DOHH2 (cell line): Measurements from ENCODE around the gene SNTA1.

ENCODE experiments used
- H3F3A ChIP-seq: fragments of 200-600 bp; sonication (generic), shearing (Covaris generic); 2 replicates; pipeline ENCODE4 v1.6.0; 2016; ENCODE audit warnings: antibody characterized with exemption, mild to moderate bottlenecking; ENCODE audit not compliant: control insufficient read depth, insufficient read depth
- H3K27ac ChIP-seq: fragments of 200-600 bp; sonication (generic); 2 replicates; pipeline ENCODE4 v1.5.1; 2014; ENCODE audit warnings: low read depth, mild to moderate bottlenecking, low read length, moderate library complexity
- H3K27me3 ChIP-seq: fragments of 200-600 bp; sonication (generic); 2 replicates; pipeline ENCODE4 v1.6.1; 2014; ENCODE audit warnings: mild to moderate bottlenecking, low read length, mixed read lengths; ENCODE audit not compliant: control insufficient read depth
- H3K36me3 ChIP-seq: fragments of 200-600 bp; sonication (generic); 2 replicates; pipeline ENCODE4 v1.6.1; 2014; ENCODE audit warnings: mild to moderate bottlenecking, low read length, moderate library complexity, mixed read lengths; ENCODE audit not compliant: control insufficient read depth
- H3K4me1 ChIP-seq: fragments of 200-600 bp; sonication (generic); 2 replicates; pipeline ENCODE4 v1.6.1; 2014; ENCODE audit warnings: mild to moderate bottlenecking, low read length, mixed read lengths; ENCODE audit not compliant: control insufficient read depth
- H3K4me2 ChIP-seq: fragments of 200-600 bp; sonication (generic); 2 replicates; pipeline ENCODE4 v1.6.0; 2014; ENCODE audit warnings: mild to moderate bottlenecking, low read length, moderate library complexity
- H3K4me3 ChIP-seq: fragments of 200-600 bp; sonication (generic); 2 replicates; pipeline ENCODE4 v1.5.1; 2014; ENCODE audit warnings: mild to moderate bottlenecking, low read length, mixed read lengths
- H3K79me2 ChIP-seq: fragments of 200-600 bp; sonication (generic); 2 replicates; pipeline ENCODE4 v1.6.1; 2014; ENCODE audit warnings: mild to moderate bottlenecking, low read length, mixed read lengths; ENCODE audit not compliant: control insufficient read depth
- H3K9me2 ChIP-seq: fragments of 200-600 bp; sonication (generic); replicated peaks from 2 replicates; pipeline ENCODE4 v1.6.1; 2014; ENCODE audit warnings: mild to moderate bottlenecking, low read length, mixed read lengths; ENCODE audit not compliant: control insufficient read depth
- H3K9me3 ChIP-seq: fragments of 200-600 bp; sonication (generic); 2 replicates; pipeline ENCODE4 v1.6.1; 2014; ENCODE audit warnings: antibody characterized with exemption, low read length, mixed read lengths; ENCODE audit not compliant: control insufficient read depth, insufficient read depth
- H4K20me1 ChIP-seq: fragments of 200-600 bp; sonication (generic); 2 replicates; pipeline ENCODE4 v1.6.0; 2014; ENCODE audit warnings: low read depth, mild to moderate bottlenecking, antibody characterized with exemption, low read length, moderate library complexity; ENCODE audit not compliant: control insufficient read depth, insufficient read depth
- CTCF ChIP-seq: fragments of 200-600 bp; sonication (generic); IDR thresholded peaks from one replicate; pipeline ENCODE4 v1.5.1; 2014; ENCODE audit warnings: antibody characterized with exemption, mild to moderate bottlenecking, low read depth, low read length; ENCODE audit not compliant: poor library complexity, severe bottlenecking
- EZH2phosphoT487 ChIP-seq: fragments of 200-600 bp; sonication (generic); IDR thresholded peaks from 2 replicates; pipeline ENCODE4 v1.6.1; 2017; ENCODE audit warnings: borderline replicate concordance, mild to moderate bottlenecking, antibody characterized with exemption, low read length, moderate library complexity, mixed read lengths

The SNTA1 gene

DNA sequence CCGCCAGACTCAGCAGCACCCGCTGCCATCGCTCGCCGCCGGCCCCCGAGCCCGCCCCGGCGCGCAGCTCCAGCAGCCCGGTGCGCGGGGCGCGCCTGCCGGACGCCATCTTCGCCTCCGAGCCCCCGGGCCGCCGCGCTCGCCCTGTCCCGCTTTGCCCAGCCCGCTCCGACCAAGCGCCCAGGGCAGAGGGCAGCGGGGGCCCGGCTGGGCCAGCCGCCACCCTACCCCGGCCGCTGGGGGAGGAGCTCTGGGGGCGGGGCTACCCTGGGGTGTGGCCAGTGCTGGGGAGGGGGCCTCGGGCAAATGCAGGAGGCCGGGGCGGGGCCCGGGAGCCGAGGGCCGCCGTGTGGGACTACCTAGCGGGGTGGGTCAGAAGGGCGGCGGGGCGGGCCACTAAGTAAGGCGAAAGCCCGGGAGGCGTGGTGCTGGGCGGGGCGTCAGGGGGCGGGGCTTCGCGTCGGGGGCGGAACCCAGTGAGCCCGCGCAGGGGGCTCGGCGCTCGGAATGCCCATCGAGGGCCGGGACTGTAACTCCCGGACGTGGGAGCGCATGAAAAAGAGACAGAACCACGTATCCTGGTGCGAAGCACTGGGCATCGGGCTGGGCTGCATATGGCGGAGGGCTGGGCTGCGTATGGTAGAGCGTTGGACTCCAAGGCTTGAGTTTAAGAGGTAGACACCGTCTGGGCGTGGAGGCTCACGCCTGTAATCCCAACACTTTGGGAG lies at the start of gene SNTA1:
SNTA1 (minus strand) TSS at position 252 of the 728 bp plus-strand sequence; CDS start at position 109, 143 bp downstream.
- peak within 1 kb of the TSS; percentile 96 for H3K27ac ChIP-seq
- no peak for TF ChIP-seq EZH2phosphoT487
- TF ChIP-seq CTCF: no peak

GRCh38 chr20:33490934-33491656 lies 47.5 kb upstream of the SNTA1 start:
- Histone ChIP-seq H3K4me3 (peak overlapping the region; percentile 87), H3K9me3 (no peaks in the 10 kb centered on the region), H4K20me1 (0 out of 2 replicates have a peak, but pooled peaks cover 3% of the 10 kb centered on the region), H3K79me2 (peaks cover 25% of the 10 kb centered on the region), H3F3A (no peaks in the 10 kb centered on the region; the same call in 1 of the 2 replicates), H3K36me3 (no peaks in the 10 kb centered on the region), H3K27me3 (no peaks in the 10 kb centered on the region), H3K4me1 (peaks cover 14% of the 10 kb centered on the region), H3K4me2 (peak overlapping the region; percentile 89), H3K27ac (peak overlapping the region; percentile 69; the same call in 1 of the 2 replicates), H3K9me2 (no peaks in the 10 kb centered on the region)
- TF ChIP-seq EZH2phosphoT487: no peak
- no peak for TF ChIP-seq CTCF

More for the DNA sequence above, at the start of gene SNTA1:
- Histone ChIP-seq H3K4me1 (peaks cover 73% of the 10 kb centered on the region), H3K4me2 (peak within 1 kb of the TSS; percentile 89), H3K36me3 (no peaks in the 10 kb centered on the region), H3K9me2 (no peaks in the 10 kb centered on the region), H3F3A (peaks cover 28% of the 10 kb centered on the region), H3K79me2 (peaks cover 15% of the 10 kb centered on the region), H3K9me3 (no peaks in the 10 kb centered on the region), H4K20me1 (no peaks in the 10 kb centered on the region), H3K27me3 (no peaks in the 10 kb centered on the region), H3K4me3 (peak within 1 kb of the TSS; percentile 77)

GRCh38 chr20:33490023-33490933 lies 46.7 kb upstream of the SNTA1 start, which contains the start of gene CBFA2T2:
TSS of gene CBFA2T2 (plus strand) at chr20:33490096. CDS start at chr20:33490268, 172 bp downstream.
- Histone ChIP-seq H3K9me2 (no peaks in the 10 kb centered on the region), H3K36me3 (no peaks in the 10 kb centered on the region), H3K4me1 (peaks cover 14% of the 10 kb centered on the region), H3K9me3 (no peaks in the 10 kb centered on the region), H3F3A (no peaks in the 10 kb centered on the region; the same call in 1 of the 2 replicates), H3K27me3 (no peaks in the 10 kb centered on the region), H3K27ac (peak within 1 kb of the TSS; percentile 69), H3K4me2 (peak within 1 kb of the TSS; percentile 89), H3K79me2 (peaks cover 25% of the 10 kb centered on the region), H4K20me1 (0 out of 2 replicates have a peak, but pooled peaks cover 3% of the 10 kb centered on the region), H3K4me3 (peak within 1 kb of the TSS; percentile 87)
- TF ChIP-seq EZH2phosphoT487 (no peak), CTCF (no peak)
